ENCODE measurements around the gene MEGF11. TPM values are rescaled to one million over a fixed set of nuclear protein-coding genes. Genes with fewer than 3 reads are reported as not detected.

Gene MEGF11
- total RNA-seq, 4 donors from 2014 or later: 0.20 TPM; not detected in 3

- no peaks in the 10 kb centered on the region for H3K27me3 ChIP-seq
- no peak for TF ChIP-seq CTCF (IDR thresholded peaks at IDR 0.05)
- intact Hi-C loops (cut with DNase I): no loop called here
- H3K36me3 ChIP-seq: no peaks in the 10 kb centered on the region
- no peak overlapping the region for H3K4me3 ChIP-seq (replicated peaks in 1 of 3)
- H3K9me3 ChIP-seq: no peaks in the 10 kb centered on the region
- WGBS, 2 donors: 81 to 90% methylated on average over 7 to 14 of the region's 14 CpGs
- H3K4me1 ChIP-seq: no peaks in the 10 kb centered on the region
- no peak overlapping the region for H3K27ac ChIP-seq
- DNase-seq: no peak
Observed at GRCh38 chr15:65964792-65965433, 288.6 kb downstream of the MEGF11 start.

- H3K27me3 ChIP-seq: no peaks in the 10 kb centered on the region
- intact Hi-C loops (cut with DNase I): no loop called here
- no peak overlapping the region for H3K4me3 ChIP-seq (replicated peaks in 1 of 3)
- no peaks in the 10 kb centered on the region for H3K4me1 ChIP-seq
- no peaks in the 10 kb centered on the region for H3K36me3 ChIP-seq
- no peaks in the 10 kb centered on the region for H3K9me3 ChIP-seq
- TF ChIP-seq CTCF (IDR thresholded peaks at IDR 0.05) (no peak), POLR2A (IDR thresholded peaks at IDR 0.05) (no peak)
- DNase-seq: no peak
- no peak overlapping the region for H3K27ac ChIP-seq
- 31 to 45% methylated on average over 7 to 12 of the region's 13 CpGs for WGBS, 2 donors
Observed at GRCh38 chr15:65963911-65964482, 289.6 kb downstream of the MEGF11 start.

GRCh38 chr15:65963358-65963757 is 290.2 kb downstream of the MEGF11 start:
- H3K27me3 ChIP-seq: no peaks in the 10 kb centered on the region
- DNase-seq: no peak

GRCh38 chr15:65962187-65962586 is 291.4 kb downstream of the MEGF11 start:
- DNase-seq: no peak
- H3K27me3 ChIP-seq: no peaks in the 10 kb centered on the region
- WGBS, 2 donors: 53 to 65% methylated on average over 2 to 3 of the region's 3 CpGs
- H3K27ac ChIP-seq: no peak overlapping the region
- no peak for TF ChIP-seq POLR2A (IDR thresholded peaks at IDR 0.05)
- TF ChIP-seq CTCF (IDR thresholded peaks at IDR 0.05): no peak
- no peak overlapping the region for H3K4me3 ChIP-seq (replicated peaks in 1 of 3)
- intact Hi-C loops (cut with DNase I): no loop called here
- H3K9me3 ChIP-seq: no peaks in the 10 kb centered on the region
- H3K36me3 ChIP-seq: no peaks in the 10 kb centered on the region
- no peaks in the 10 kb centered on the region for H3K4me1 ChIP-seq

More at GRCh38 chr15:65963358-65963757, 290.2 kb downstream of the MEGF11 start:
- H3K27ac ChIP-seq: no peak overlapping the region
- H3K36me3 ChIP-seq: no peaks in the 10 kb centered on the region
- H3K4me1 ChIP-seq: no peaks in the 10 kb centered on the region
- TF ChIP-seq POLR2A (IDR thresholded peaks at IDR 0.05) (no peak), CTCF (IDR thresholded peaks at IDR 0.05) (no peak)
- H3K4me3 ChIP-seq (replicated peaks in 1 of 3): no peak overlapping the region
- WGBS, 2 donors: 40 to 55% methylated on average over 5 of the region's 5 CpGs
- no peaks in the 10 kb centered on the region for H3K9me3 ChIP-seq
- intact Hi-C loops (cut with DNase I): no loop called here

GRCh38 chr15:65960586-65960985 is 293.0 kb downstream of the MEGF11 start:
- WGBS, 2 donors: 38 to 46% methylated on average over 3 of the region's 3 CpGs
- no peak for DNase-seq

More at GRCh38 chr15:65960586-65960985, 293.0 kb downstream of the MEGF11 start:
- Histone ChIP-seq H3K9me3 (no peaks in the 10 kb centered on the region), H3K36me3 (no peaks in the 10 kb centered on the region), H3K4me3 (replicated peaks in 1 of 3) (no peak overlapping the region), H3K27me3 (no peaks in the 10 kb centered on the region), H3K4me1 (no peaks in the 10 kb centered on the region), H3K27ac (no peak overlapping the region)
- TF ChIP-seq CTCF (IDR thresholded peaks at IDR 0.05) (no peak), POLR2A (IDR thresholded peaks at IDR 0.05) (no peak)
- intact Hi-C loops (cut with DNase I): no loop called here
